ENCODE measurements around the gene OR2AG1.
"Not testable (repeated sequence)": the region's sequence is repeated elsewhere in the genome, so short reads cannot be mapped to it uniquely, and the experiment has no call there.

OR2AG1 gene

DNA sequence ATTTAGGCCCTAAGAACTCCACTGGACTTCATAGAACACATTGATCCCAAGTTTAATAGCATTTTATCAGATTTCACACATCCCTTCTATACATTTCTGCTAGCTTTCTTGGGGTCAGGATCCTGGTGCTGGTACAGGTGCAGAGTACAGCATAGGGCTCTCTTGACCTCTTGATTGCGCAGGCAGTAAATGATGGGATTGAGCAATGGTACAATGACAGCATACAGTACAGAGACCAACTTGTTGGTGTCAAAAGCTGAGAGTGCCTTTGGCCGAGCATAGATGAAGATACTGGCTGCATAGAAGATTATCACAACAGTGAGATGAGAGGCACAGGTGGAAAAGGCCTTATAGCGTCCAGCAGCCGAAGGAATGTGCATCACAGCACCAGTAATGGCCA, 11.8 kb downstream of the OR2AG1 start:
- no peak for DNase-seq (ENCODE audit: low read depth)

DNA sequence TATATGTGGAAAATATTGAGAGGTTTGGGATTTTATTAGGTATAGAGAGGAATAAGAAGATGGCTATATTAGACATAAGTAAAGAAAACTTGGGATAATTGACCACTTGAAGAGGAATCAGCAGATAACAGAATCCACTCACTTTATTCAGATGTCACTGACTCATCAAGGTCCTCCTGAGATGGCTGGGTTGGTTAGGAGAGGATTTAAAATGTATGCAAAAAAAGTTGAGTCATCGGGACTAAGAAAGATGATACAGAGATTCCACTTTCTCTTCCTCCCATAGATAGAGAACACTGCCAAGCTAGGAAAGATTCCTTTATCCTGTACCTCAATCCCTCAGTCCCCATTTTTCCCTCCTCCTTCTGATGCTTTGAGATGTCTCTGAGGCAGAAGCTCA, 16.6 kb downstream of the OR2AG1 start, which contains the start of gene OR6A2:
TSS of gene OR6A2 (minus strand) at position 288 of the 400 bp plus-strand sequence. CDS start 3,981 bp downstream, outside the sequence.
- no peak for DNase-seq (ENCODE audit: low read depth)

DNA sequence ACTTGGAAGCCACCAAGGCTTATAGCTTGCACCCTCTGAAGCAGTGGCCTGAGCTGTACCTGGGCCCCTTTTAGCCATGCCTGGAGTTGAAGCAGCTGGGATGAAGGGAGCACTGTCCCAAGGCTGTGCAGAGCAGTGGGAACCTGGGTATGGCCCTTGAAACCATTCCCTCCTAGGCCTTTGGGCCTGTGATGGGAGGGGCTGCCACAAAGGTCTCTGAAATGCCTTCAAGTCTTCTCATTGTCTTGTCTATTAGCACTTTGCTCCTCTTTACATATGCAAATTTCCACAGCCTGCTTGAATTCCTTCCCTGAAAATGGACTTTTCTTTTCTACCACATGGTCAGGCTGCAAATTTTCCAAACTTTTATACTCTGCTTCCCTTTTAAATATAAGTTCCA, 18.3 kb downstream of the OR2AG1 start:
- DNase-seq (ENCODE audit: low read depth) = not testable (repeated sequence)

DNA sequence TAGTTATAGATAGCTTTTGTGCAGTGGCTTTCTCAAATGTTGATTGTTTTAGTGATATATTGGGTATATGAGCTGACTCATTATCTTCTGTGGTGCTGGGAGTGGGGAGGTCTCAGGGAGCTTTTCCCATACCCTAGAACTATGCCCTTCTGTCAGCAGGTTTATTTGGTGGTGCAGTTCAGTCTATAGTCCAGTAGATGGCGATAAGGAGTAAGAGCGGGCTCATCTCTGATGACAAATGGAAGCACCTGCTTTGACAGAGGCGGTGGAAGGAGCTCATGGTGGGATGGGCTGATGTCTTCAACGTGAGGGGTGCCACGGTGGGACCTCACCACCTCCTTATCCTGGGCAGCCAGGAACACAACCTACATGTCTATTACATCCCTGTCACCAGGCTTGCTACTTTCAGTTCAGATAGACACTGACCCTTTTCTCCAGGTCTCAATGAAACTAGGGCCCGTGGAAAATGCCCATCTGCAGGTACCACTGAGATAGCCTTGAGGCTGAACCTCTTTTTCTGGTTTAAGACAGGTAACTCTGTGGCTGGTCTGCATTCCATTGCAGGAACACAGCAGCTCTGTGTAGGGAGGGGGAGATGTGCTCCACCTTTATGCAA, 29.7 kb downstream of the OR2AG1 start:
- peak; percentile 18 for DNase-seq (ENCODE audit: low read depth)

DNA sequence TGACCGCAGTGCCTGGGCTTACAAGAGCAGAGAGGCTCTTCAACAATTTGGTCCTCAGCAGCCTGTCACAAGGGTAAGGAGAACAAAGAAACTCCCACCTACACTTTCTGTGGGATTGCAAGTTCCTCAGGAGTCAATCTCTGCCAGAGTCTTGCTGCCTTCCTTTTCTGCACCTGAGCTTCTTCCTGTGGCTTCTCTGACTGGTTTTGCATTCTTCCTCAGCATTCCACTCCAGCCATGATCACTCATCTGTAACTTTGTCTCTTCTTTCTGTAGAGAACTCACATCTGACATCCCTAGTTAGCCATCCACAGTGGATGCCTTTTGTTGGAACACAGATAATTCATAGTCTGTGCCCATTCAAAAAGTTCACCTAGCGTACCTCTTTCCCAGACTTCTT, 30.8 kb downstream of the OR2AG1 start:
- no peak for DNase-seq (ENCODE audit: low read depth)

DNA sequence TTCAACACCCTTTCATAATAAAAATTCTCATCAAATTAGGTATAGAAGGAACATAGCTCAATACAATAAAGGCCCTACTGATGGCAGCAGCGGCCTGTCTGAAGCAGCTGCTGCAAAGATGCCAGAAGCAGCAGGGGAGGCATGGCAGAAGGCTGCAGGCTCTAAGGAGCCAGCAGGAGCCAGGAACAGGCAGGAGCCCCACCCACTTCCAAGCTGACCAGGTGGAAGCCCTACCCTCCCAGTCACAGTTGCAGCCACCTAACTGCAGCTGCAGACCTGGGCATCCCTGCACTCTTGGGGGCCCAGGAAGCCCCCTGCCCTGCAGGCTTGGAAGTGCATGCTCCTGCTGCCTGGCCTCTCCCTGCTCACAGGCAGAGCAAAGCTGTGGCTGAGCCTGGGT, 34.9 kb downstream of the OR2AG1 start:
- no peak for DNase-seq (ENCODE audit: low read depth)

DNA sequence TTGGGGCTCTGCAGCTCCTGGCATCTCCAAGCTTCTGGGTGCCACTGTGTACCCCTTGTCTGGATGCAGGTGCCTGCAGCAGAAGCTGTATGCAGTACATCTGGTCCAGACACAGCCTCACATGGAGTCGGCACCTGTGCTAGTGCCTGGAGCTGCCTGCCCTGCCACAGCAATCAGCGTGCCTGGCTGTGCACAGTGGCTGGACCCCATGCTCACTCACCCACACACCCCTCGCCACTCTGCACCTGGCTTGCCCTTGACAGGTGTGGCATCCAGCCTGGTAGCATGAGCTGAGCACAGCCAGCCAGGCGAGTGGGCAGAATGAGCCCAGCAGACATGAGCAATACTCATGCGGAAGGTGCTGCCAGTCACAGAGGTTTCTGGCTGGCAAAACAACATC, 36.1 kb downstream of the OR2AG1 start:
- DNase-seq (ENCODE audit: low read depth) = no peak

DNA sequence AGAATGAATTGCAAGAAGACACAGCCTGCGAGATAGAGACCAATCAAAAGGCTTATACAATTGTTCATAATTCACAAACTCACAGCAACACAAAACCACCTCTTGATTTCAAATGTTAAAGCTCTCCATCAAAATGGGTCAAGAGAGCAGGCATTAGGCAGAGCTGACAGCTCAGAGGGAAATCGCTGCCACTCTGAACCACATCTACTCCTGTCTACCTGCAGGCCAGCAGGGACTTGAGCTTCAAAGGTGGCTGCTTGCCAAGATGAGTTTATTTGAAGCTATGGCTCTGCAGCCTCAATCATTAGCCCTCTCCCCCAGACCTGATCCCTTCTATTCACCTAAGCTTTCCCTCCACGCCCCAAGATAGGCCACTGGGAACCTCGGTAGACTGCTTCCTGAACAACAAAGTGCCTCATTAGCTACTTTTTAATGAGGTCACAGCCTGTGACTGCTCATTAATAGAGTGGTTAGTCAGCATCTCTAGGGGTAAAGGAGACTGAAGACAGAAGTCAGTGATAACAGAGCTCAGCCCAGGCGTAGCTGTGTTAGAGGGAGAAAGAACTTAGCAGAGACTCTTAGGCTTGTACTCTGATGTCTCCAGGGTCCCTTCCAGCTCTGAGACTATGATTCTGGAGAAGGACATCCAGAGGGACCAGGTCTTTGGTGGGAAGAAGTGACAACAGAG, 41.5 kb downstream of the OR2AG1 start:
- DNase-seq (ENCODE audit: low read depth) = no peak

DNA sequence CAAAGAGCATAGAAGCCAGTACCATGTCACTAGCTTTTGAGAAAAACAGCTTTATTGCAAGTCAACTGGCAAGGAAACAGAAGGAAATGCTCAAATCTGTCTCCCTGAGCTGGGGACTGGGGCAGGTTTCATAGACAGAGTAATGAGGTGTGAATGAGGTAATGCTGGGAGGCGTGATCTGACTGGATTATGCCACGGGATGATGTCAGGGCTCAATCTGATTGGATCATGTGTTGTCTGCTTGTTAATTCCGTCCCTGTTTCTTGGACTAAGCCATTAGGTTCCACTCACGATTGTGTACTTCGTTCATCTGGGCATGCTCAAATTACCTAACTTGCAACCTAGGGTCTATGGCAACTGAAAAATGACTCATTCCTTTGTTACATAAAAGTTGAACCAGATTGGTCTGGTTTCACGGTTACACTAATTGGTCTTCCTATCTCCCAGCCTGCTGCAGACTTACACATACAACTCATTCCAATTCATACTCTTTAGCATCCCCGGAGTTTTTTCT, 42.5 kb downstream of the OR2AG1 start:
- DNase-seq (ENCODE audit: low read depth) = no peak

DNA sequence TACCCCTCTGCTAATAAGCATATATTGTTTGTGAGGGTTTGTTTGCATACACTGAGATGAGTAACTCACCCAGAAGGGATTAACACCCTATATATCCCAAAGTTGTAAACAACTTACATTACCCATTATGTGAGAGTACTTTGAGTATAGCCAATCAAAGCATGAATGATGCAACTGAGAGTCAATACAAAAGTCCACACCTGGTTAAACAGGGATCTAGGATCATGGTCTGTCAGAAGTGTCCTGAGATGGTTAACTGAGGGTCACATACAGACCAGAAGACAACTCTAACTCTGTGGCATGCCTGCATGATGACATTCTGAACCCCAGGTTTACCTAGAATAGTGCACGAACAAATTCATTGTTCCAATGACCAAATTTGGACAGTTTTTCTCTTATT, 45.3 kb downstream of the OR2AG1 start:
- no peak for DNase-seq (ENCODE audit: low read depth)

DNA sequence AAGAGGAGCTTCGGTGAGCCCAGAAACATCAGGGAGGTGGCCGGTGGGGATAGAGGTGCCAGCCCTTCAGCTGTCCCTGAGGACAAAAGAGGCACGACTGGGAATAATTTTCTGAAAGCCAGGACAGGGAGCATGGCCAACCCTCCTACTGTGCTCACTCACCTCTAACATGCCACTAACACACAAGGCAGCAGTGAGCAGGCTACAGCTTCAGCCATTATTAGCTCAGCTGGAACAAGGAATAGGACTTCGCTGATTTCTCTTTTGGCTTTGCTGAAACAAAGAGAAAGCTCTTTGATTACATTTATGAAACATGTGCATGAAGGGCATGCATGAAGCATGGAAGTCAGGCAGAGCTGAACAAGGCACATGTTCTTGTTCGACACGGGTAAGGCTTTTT, 50.5 kb downstream of the OR2AG1 start:
- DNase-seq (ENCODE audit: low read depth) = no peak

DNA sequence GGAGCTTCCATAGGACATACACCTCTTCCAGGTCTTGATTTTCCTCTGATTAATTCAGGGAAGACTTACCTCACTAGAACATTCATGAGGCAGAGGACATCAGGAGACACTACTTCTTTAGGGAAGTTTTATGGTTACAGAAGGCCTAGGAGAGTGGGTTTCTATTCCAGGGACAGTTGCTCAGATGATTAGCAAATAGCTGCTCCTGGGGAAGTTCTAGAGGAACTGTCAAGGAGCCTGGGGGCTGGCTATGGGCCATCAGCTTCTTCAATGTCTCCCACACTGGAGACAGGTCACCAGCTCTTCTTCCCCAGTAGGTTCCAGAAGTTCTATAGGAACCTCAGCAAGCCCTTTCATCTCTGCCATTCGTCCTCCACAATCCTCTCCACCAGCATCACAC, 51.2 kb downstream of the OR2AG1 start:
- no peak for DNase-seq (ENCODE audit: low read depth)
